HT1080 (cell line): Measurements from ENCODE around the gene NBEA. TPM values are rescaled to one million over a fixed set of nuclear protein-coding genes. Genes with fewer than 3 reads are reported as not detected.
A peak's percentile ranks its signal among the peaks of the same experiment; 100 is the strongest.

Experiments
- DNase-seq: peaks from one replicate; pipeline ENCODE4 v3.0.0-alpha.2; 2015; ENCODE audit warnings: low read depth
- total RNA-seq: library from RNA; depleted of rRNA; stranded (reverse); fragments of >200 nt; shearing (Covaris generic); gene quantifications from 2 replicates; pipeline ENCODE4 v1.2.3, GENCODE V29; 2014

NBEA gene
- total RNA-seq, 1 experiment from 2014 or later = 3.2 TPM

DNA sequence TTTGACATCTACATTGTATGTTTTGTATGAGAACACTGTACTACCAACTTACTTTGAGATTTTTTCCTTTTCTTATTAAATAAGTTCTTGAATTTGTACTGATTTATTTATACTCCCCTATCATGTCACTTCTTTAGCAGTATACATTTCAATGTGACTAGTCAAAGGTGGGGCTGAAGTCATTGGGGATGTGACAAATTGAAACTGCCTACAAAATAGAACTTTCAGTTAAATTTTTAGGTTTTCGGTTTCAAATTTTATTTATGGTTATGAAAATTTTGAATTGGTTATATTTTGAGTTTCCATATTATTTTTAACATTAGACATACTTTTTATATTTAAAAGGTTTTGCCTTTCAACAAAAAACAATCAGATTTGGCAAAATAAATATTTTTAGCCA, 221.6 kb downstream of the NBEA start:
- no peak for DNase-seq

DNA sequence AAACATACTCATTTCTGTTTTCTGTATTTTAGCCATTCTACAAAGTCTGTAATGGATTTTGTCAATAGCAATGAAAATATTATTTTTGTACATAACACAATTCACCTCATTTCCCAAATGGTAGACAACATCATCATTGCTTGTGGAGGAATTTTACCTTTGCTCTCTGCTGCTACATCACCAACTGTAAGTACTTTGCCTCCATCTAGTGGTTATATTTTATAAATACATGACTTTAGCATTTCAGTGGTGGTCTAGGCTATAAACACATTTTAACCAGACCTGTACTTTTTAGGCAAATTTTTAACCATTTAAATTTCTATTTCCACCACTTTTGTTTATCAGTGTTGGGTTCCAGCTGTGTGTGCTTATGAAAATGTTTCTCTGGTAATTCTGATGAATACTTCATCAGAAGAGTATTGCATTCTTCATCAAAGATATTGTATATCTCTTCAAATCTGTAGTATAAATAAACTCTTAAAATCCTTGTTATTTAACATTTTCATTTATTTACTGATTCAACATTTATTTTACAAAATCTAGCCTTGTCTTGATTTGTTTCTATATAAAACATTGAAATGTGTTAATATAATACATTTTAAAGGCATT, 222.4 kb downstream of the NBEA start:
- DNase-seq = peak; percentile 56

GRCh38 chr13:35165205-35165604, 223.1 kb downstream of the NBEA start:
- no peak for DNase-seq

- DNase-seq = no peak
Observed at GRCh38 chr13:35179494-35179893, 237.4 kb downstream of the NBEA start.

- no peak for DNase-seq
Observed at GRCh38 chr13:35179920-35180663, 238.0 kb downstream of the NBEA start.

DNA sequence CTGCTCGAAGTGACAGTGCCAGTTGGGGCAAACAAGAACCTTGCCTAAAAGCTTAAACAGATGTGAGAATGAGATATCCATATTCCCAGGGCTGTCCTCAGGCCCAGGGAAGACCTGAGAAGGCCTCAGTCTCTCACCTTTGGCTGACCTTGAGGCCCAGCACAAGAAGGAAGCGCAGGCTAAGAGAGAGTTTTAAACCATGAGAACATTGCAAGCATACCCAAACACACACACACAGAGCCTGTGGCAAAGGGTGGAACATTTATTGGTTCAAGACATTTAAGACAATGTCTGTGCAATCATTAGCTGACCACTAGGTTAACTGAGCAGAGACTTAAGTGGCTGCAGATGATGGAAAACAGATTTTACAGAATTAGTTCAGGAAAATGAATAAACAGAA, 248.2 kb downstream of the NBEA start:
- DNase-seq = no peak

- DNase-seq = no peak
Observed at GRCh38 chr13:35191883-35192282, 249.8 kb downstream of the NBEA start.

GRCh38 chr13:35198613-35199200, 256.6 kb downstream of the NBEA start:
- no peak for DNase-seq

GRCh38 chr13:35208587-35208986, 266.5 kb downstream of the NBEA start:
- no peak for DNase-seq

DNA sequence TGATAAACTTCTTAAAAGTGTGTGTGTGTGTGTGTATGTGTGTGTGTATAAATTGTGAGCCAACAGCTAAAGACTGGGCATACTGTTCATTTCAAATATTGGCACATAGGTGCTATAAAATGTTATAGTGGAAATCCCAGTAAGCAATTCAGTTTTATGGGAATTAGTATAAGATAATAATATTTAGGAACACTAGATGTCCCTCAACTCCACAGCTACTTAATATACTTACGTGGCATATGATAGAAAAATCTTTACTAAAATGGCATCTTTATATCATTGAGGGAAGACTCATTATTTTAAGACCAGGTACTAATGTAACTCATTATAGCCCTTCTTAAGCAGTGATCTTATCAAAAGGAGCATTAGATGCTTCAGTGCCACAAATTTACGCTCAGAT, 268.2 kb downstream of the NBEA start:
- no peak for DNase-seq

DNA sequence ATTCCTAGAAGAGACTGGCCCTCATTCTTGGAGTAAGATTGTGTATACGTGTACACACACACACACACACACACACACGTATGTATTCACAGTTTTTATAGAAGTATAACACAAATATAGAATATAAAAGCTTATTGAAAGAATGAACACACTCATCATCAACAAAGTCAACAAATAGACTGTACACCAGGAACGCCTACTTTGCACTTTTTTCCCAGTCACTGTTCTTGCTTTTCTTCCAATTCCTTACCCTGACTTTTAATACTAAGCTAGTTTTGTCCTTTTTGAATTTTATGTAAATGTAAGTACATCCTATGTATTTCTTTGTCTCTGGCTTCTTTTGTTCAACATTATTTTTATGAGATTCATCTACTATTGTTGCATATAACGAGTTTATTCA, 269.9 kb downstream of the NBEA start:
- DNase-seq = no peak

GRCh38 chr13:35213911-35214310, 271.8 kb downstream of the NBEA start:
- no peak for DNase-seq

DNA sequence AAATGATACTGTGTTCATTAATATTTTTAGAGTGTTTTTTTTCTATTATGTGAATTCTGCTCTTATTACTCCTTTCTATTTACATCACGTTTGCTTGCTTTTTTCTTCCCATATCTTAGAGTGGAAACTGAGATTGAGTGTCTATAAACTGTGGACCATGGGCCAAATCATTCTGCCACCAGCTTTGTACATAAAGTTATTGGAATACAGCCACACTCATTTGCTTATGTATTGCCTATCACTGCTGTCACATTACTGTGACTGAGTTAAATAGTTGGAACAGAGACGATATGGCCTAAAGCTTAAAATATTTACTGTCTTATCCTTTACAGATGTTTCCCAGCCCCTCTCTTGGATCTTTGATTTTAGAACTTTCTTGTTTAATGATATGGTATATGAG, 274.1 kb downstream of the NBEA start:
- no peak for DNase-seq

- DNase-seq = no peak
Observed at GRCh38 chr13:35219021-35219420, 277.0 kb downstream of the NBEA start.

- no peak for DNase-seq
Observed at GRCh38 chr13:35225159-35225558, 283.1 kb downstream of the NBEA start.

GRCh38 chr13:35225582-35225981, 283.5 kb downstream of the NBEA start:
- DNase-seq = no peak

- DNase-seq = no peak
Observed at GRCh38 chr13:35228536-35228935, 286.5 kb downstream of the NBEA start.

GRCh38 chr13:35231426-35231825, 289.4 kb downstream of the NBEA start:
- no peak for DNase-seq

DNA sequence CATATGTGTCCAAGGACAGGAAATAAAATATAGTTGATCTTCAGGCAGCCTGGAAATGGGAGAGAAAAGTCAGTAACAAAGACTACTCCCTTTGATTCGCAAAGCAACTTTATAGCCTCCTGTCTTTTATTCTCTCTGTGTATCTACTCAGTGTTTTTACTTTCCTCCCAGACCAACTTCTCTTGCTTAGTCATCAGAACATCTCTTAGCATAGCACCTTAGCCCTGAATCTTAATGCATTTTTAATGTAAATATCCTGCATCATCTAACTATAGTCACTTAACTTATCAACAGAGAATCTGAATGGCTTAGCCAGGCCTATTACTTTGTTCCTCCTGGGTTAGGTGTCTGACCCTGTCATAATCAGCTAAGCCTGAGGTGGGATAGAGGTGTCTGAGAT, 296.2 kb downstream of the NBEA start:
- no peak for DNase-seq

GRCh38 chr13:35252536-35253205, 310.6 kb downstream of the NBEA start:
- DNase-seq = no peak

DNA sequence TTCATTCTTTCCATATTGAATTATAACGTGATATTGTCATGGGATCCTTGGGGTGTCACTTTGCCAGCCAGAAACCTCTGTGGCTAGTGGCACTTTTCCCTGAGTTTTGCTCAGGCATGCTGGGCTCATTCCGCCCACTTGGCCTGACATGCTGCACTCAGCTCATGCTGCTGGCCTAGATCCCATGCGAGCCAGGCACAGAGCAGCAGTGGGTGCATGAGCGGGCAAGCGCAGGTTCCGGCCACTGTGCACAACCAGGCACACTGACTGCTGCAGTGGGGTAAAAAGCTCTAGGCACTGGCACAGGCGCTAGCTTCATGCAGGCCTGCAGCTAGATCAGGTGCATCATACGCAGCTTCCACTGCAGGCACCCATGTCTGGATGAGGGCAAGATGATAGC, 313.2 kb downstream of the NBEA start:
- DNase-seq = no peak

DNA sequence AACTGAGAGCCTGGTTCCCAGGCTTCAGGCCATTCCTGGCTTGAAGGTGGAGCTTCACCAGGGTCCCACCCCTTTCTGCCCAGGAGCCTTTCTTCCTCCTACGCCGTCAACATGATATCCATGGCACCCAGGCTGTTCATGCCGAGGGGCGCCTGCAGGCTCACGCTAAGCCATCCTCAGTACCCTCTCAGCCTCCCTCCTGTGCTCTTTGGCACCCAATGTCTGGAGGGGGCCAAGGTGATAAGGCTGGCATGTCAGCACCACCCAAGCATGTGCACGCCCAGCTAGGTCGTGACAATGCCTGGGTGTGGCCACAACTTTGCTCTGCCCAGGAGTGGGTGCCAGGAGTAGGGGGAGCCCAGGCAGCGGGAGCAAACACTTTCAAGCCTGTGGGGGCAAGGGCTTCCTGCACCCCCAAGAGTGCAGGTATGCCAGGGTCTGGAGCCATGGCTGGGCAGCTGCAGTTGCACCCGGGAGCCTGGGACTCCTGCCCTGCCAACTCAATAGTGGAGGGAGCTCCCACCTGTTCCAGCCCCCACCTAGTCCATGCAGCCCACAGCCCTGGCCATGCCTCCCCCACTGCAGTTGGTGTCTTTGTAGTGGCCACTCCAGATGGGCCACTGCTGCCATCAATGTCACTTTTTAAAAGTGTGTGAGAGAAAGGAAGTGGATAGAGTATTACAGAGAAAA, 314.5 kb downstream of the NBEA start:
- no peak for DNase-seq
